ENCODE results near the gene TMEM203.
A peak's percentile ranks its signal among the peaks of the same experiment; 100 is the strongest.
"Not testable (repeated sequence)": the region's sequence is repeated elsewhere in the genome, so short reads cannot be mapped to it uniquely, and the experiment has no call there.

The TMEM203 gene

DNA sequence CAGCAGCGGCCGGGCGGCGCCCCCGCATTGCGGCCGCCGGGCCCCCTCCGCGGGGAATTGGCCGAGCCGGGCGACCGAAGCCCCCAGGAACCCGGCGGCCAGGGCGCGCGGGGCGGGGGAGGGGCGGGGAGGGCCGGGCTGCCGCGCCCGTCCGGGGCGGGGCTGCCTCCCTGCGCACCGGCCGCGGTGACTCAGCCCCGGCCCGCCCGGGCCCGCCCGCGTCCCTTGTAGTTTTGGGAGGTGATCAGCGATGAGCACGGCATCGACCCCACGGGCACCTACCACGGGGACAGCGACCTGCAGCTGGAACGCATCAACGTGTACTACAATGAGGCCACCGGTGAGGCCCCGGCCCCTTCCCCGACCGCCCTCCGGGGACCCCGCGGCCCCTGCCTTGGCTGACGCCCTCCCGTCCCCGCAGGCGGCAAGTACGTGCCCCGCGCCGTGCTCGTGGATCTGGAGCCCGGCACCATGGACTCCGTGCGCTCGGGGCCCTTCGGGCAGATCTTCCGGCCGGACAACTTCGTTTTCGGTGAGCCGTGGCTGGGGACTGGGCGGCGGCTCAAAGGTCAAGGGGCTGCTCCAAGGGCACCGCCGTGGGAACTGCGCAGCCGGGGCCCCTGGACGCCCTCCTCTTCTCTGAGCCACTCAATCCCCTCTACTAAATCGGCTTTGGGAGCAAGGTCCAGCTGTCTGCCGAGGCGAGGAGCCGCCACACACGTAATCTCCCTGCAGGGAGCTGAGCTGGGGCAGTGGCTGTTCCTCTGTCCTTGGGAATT, 36.2 kb upstream of the TMEM203 start:
- DNase-seq: peak; percentile 73

DNA sequence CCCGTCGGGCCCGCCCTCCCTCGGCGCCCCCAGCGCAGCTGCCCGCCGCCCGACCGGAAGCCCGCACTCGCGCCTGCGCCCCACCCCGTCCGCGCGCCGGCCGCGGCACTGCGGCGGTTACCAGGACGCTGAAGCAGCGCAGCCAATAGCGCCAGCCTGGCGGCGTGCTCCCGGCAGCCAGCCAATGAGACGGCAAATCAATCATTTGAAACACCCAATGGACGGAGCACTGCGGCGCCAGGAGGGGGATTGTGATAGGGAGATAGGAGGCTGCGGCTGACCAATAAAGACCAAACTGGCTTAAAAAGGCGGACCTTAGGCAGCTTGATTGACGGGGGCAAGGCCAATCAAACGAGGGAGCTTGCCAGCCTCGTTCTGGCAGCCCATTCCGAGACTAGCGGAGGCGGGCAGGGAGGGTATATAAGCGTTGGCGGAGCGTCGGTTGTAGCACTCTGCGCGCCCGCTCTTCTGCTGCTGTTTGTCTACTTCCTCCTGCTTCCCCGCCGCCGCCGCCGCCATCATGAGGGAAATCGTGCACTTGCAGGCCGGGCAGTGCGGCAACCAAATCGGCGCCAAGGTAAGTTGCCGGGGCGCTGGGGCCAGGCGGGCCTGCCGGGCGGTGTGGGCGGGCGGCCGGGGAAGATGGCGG, 35.5 kb upstream of the TMEM203 start, which contains the start of gene TUBB4B:
Gene TUBB4B (plus strand): TSS at position 447 of the 649 bp plus-strand sequence. CDS start 74 bp downstream, at position 521.
- DNase-seq: peak; percentile 99

DNA sequence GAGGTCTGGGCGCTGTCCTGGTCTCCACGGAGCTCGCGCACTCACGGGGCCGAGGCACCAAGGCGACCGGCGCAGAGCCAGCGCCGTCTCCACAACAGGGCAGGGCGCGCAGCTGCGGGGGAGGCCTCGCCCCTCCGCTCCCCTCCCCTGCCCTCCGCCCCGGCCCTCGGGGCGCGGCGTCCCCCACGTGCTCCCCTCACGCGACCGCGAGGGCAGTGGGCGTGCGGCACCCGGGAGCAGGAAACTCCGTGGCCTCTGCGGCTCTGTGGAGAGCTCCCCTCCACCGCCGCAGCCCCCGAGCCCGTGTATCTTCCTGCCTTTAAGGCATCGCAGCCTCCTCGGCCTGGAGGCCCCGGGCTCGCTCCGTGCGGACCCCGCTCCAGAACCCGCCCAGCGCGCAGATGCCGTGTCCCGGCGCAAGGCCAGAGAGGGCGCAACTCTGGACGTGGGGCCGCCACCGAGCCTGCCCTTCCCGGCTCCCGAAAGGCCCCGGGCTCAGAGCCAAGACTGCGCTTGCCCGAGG, 34.9 kb upstream of the TMEM203 start:
- DNase-seq: peak; percentile 74

DNA sequence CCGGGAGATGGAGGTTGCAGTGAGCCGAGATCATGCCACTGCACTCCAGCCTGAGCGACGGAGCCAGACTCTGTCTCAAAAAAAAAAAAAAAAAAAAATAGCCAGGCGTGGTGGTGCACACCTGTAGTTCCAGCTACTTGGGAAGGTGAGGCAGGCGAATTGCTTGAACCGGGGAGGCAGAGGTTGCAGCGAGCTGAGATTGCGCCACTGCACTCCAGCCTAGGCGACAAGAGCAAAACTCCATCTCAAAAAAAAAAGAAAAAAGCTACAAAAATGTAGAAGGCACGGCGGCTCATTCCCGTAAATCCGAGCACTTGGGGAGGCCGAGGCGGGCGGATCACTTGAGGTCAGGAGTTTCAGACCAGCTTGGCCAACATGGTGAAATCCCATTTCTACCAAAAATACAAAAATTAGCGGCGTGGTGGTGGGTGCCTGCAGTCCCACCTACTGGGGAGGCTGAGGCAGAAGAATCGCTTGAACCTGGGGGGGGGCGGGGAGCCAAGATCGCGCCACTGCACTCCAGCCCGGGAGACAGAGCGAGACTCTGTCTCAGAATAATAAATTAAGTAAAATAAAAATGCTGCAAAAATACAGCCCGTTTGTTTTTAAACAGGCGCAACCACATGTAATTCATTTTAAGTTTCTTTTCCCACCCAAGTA, 34.2 kb upstream of the TMEM203 start:
- not testable (repeated sequence) for DNase-seq

DNA sequence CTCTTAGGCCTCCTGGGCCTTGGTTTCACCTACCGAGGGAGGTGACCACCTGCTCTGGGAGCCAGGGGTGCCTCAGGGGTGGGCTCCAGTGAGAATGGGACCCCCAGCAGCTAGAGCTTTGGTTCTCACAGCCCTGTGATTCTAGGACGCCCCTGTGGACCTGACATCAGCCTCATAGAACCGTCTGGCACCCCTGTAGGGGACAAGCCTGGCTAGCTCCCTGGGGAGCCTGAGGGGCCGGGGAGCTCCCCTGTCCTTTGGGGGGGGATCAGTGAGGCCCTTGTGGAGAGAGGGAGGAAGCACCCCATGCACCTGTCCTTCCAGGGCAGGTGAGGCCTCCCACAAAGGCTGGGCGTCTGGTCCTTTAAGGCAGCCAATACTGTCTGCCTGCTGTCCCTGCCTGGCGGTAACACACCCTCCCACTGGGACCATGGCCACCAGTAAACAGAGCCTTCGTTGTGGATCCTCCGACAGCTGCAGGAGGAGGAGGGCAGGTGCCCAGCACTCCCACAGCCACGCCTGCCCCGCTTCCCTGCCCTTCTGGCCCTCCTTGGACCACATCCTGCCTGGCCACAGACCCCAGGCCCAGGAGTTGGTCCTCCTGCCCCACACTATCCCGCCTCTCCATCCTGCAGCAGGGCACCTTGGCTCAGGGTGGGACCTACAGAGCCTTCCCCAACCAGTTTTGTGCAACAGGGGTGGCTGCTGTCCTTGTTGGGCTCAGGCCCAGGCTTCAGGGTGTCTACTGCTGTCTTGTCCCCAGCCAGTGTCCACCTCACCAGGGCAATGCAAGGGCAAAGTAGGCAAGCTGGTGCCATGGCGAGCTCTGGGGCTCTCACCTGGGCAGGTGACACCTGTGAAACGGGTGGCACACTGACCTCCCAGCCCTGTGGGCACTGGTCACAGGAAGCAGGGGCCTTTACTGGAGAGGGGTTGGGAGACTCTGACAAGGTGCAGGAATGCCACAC, 32.6 kb upstream of the TMEM203 start:
- DNase-seq: no peak

DNA sequence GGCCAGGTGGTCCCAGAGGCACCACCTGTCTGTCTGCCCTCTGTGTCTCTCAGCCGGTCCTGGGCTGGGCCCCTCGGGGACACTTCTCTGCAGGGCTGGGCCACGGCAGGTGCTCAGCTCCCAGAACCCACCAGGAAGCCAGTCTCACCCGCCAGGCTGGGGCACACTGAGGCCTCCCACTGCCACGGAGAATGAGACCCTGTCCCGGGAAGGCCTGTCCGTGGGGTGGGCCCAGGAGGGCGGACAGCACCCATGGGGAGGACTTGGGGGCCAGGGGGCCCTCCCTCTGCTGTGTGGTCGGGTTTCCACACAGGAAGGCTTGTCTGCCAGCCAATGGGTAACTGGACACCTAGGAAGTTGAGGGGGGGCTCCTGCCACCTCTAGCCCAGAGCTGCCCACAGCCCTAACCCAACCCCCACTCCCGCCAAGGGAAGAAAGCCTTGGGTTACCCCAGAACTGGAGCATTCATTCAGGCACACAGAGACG, 31.5 kb upstream of the TMEM203 start:
- DNase-seq: no peak

DNA sequence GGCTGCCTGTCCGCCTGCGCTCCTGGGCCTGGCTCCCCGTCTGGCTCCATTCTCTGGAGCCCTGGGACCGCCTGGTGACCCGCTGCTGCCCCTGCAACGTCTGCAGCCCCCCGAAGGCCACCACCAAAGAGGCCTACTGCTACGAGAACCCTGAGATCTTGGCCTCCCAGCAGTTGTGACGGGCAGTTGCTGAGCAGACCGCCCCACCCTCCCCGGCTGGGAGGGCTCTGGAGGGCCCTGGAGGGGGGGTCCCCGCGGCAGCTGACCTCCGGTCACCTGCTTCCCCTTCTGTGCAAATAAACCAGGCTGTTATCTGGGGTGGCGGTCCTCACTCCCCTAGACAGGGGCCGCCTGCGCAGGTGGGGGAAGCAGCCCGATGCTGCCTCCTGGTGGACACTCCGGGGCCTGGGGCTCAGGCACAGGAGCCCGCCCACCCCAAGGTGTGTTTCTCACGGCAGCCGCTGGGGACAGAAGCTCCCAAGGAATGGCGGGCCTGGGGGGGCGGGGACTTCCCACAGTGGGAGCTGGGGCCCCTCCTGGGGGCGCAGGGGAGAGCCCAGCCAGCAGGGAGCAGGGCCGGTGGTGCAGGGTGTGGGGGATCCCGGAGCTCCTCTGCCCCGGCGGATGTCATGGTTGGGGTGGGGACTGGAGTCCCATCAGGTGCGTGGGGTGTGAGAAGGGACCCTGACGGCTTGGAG, 30.9 kb upstream of the TMEM203 start:
- peak; percentile 93 for DNase-seq

DNA sequence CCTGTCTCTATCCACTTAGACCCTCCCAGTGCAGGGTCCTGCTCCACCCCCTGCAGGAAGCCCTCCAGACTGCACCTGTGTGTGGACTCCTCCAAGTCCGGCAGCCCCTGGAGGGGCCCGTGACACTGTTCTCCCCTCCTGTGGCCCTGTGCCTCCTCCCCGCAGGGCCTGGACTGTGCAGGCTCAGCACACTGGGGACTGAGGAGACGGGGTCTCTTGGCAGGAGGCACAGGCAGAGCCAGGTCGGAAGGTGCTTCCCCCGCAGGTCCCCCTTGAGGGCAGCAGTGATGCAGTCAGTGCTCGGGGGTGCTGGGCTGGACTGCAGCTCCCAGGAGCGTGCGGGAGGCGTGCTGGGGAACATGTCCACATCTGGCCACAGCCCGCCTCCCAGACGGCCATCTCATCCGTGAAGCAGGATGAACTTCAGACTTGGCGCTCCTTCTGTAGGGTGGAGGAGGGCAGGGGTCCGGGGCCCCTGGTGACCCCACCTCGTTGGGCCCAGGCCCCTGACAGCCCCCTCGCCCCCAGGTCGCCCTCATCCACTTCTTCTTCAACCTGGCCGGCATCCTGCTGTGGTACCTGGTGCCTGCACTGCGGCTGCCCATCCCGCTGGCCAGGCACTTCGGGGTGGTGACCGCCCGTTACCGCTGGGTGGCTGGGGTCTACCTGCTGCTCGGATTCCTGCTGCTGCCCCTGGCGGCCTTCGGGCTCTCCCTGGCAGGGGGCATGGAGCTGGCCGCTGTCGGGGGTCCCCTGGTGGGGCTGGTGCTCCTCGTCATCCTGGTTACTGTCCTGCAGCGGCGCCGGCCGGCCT, 30.2 kb upstream of the TMEM203 start:
- no peak for DNase-seq

DNA sequence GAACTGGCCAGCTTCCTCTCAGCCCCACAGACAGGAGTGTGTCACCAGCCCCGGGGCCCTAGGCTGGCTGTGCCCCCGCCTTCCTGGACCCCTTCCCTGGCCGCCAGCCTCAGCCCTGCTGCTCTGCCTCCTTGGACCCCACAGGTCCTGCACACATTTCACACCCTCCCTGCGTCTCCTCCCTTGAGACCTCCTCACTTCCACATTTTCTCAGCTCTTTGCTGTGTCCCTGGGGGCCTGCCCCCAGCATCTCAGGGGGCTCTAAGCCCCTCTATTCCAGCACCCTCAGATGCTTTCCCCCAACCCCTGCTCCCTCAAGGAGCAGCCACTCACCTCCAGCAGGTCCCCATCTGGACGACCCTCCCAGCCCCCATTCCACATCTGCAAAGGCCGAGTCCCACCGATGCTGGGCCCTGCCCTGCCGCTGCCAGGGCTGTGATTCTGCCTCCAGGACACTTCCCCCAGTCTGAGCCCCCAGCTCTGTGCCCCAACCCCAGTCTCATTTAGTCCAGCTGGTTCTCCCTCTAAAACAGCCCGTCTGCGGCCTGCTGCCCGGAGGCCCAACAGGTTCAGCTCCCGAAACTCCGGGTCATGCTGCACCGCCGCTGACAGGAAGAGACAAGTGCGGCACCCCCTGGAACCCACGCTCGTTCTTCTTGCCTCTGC, 29.4 kb upstream of the TMEM203 start:
- no peak for DNase-seq

DNA sequence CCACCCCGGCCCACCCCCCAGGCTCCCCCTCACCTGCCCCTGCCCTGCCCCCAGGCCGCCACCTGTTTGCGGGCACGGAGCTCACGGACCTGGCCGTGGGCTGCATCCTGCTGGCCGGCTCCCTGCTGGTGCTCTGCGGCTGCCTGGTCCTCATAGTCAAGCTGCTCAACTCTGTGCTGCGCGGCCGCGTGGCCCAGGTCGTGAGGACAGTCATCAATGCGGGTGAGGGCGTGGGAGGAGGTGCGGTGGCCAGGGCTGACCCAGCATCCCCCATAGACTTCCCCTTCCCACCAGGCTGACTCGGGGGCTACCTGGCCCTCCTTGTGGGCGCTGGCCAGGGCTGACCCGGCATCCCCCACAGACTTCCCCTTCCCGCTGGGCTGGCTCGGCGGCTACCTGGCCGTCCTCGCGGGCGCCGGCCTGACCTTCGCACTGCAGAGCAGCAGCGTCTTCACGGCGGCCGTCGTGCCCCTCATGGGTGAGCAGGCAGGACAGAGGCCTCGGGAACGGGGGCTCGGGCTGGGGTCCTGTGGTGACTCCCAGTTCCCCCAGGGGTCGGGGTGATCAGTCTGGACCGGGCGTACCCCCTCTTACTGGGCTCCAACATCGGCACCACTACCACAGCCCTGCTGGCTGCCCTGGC, 28.7 kb upstream of the TMEM203 start:
- no peak for DNase-seq

DNA sequence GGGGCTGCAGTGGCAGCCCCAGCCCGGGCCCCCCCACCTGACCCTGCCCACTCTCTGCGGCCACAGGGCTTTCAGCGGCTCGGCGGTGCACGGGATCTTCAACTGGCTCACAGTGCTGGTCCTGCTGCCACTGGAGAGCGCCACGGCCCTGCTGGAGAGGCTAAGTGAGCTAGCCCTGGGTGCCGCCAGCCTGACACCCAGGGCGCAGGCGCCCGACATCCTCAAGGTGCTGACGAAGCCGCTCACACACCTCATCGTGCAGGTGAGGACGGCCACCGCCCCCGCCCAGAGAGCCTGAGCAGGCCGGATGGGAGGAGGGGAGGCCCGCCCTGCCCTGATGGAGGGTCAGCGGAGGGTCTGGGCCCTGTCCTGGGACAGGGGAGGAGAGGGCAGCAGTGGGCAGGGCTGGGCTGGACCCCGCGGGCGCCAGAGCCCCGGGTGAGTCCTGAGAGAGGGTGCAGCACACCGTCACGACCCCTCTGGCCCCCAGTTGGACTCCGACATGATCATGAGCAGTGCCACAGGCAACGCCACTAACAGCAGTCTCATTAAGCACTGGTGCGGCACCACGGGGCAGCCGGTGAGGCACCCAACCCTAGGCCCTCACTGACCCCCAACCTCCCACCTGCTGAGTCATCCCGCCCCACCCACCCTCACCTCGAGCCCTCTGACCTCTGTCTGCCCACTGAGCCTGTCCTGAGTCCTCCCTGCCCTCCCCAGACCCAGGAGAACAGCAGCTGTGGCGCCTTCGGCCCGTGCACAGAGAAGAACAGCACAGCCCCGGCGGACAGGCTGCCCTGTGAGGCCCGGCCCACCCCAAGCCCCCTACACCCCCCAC, 27.9 kb upstream of the TMEM203 start:
- DNase-seq: no peak

DNA sequence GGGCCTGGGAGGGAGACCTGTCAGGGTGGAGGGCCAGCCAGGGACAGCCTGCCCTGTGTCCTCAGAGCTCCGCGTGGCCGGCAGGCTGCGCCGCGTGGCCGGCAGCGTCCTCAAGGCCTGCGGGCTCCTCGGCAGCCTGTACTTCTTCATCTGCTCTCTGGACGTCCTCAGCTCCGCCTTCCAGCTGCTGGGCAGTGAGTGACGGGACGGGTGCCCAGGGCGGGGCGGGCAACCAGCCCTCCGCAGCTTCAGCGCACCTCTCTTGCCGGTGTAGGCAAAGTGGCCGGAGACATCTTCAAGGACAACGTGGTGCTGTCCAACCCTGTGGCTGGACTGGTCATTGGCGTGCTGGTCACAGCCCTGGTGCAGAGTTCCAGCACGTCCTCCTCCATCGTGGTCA, 27.1 kb upstream of the TMEM203 start:
- no peak for DNase-seq

DNA sequence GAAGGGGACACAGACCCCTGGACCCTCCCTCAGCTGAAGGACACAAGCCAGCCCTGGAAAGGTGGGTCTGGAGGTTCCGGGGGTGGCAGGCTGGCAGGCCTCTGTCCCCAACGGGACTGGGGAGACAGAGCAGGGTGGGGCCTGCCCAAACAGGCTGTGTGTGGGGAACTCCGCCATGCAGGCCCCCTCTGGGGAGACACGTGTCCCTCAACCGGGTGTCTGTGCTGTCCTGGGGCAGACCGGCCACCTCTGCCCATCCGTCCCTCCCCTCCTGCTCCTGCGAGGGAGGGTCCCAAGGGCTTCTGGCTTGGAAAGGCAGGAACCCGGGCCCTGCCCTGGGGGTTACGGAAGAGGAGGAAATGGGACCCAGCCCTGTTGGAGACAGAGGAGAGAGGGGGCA, 26.7 kb upstream of the TMEM203 start:
- DNase-seq: no peak

DNA sequence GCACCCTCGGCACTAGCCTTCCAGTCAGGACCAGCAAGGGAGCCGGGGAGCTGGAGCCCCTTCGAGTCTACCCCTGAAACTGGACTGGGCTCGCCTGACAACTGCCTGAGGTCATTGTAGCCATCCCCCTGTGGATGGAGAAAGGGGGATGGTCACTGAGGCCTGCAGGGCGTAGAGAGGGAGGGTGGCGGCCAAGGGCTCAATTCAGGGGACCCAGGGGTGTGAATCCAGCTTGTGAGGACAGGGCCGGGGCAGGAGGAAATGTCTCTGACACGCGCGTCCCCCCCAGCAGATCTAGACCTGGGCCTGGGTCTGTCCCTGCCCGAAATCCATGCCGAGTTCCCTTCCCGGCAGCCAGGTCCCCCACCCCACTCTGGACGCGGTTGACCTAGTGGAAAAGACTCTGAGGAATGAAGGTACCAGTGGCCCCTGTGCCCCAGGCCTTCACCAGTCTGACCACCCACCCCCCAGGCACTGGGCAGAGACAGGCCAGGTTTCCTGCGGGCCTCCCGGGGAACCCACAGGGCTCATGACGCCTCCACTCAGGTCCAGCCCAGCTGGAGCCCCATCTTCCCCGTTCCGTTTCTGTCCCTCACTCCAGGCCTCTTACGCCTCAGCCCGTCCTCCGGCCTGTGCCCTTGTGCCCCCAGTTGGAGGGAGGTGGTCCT, 26.1 kb upstream of the TMEM203 start:
- DNase-seq: no peak

DNA sequence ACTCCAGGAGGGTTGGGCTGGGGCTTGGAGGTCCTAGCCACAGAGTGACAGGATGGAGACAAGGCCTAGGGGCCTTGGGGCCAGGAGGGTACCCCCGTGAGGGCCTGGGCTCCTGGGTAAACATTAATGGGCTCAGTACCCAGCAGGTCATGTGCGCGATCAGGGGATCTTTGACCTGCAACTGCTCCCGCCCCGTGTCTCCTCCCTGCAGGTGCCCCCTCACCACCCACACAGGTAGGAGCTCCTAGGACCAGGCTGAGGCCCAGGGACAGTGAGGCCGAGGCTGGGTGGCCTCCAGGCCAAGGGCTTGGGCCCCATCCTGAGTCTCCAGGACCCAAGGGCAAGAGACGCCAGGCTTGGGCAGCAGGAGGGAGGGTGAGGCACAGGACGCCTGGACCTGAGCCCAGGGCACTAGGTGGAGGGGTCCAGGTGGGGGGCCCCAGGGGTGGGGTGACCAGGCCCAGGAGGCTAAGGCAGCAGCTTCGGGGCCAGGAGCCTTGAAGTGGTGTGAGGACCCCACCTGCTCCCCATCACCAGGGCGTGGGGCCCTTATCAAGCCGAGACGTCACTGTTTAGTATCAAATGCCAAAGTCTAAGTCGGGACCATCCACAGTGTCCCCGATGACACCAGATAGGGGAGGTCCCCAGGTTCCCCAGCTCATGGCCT, 25.4 kb upstream of the TMEM203 start, which contains the start of gene SLC34A3:
Gene SLC34A3 (plus strand): TSS at position 197 of the 667 bp plus-strand sequence. CDS start 802 bp downstream, outside the sequence.
- no peak for DNase-seq

DNA sequence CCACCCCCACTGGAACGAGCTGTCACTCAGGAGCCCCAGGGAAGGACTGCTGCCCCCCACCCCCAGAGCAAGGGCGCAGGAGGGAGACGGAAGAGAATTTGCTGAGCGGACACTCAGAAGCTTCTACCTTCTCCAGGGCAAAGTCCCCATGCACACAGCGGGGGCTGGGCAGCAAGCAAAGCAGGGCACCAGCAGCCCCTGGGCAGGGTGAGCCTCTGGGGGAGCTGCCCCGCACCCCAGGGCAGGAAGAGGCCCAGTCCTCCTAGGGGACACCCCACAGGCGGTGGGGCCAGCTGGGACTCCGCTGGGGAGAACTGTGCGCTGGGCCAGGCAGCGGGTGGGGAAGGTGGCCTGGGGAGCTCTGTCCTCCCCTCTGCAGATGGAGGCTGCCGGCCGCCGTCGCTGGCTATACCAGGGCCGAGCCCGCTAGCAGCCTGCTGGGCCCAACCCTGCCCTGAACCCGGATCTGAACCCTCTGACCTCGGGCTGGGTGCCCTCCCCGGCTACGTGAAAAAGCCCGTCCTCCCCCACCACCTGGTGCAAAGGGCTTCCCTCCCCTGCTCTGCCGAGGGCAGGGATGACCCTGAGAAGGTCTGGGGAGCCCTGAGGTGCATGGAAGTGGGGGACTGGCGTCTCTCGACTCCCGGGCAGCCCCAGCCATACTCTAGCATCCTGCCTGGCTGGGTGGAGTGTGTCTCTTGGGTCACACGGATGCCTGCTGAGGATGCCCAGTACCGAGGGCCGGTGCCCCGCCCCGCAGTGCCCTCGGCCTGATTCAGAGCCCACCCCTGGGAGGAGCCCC, 24.7 kb upstream of the TMEM203 start:
- DNase-seq: no peak

Measured in activated CD4-positive, alpha-beta T cell treated with anti-CD3 and anti-CD28 coated beads, Interleukin-2, Interleukin-6, amounts not matched to agents 100 ng/mL and 50 ng/mL, durations not matched to agents 16 hours and 8 hours (primary cell).